H1 (cell line): ENCODE results near the gene TRPT1. TPM values are rescaled to one million over a fixed set of nuclear protein-coding genes. Genes with fewer than 3 reads are reported as not detected.

Source experiments
- SP4 ChIP-seq: IDR thresholded peaks from 2 replicates; pipeline ENCODE4 v1.6.1; 2012; ENCODE audit warnings: low read length, inconsistent platforms
- YY1 ChIP-seq: IDR thresholded peaks from 2 replicates; pipeline ENCODE4 v1.6.1; 2011; ENCODE audit warnings: low read depth, mild to moderate bottlenecking, low read length
- ZNF274 ChIP-seq: IDR thresholded peaks from 2 replicates; pipeline ENCODE4 v1.7.0; 2012; ENCODE audit warnings: low read length, borderline replicate concordance; ENCODE audit errors: extremely low read depth
- polyA plus RNA-seq, 7 experiments: library from polyadenylated mRNA; depleted of rRNA in 3 of 7; stranded (reverse) in 5 of 7; unstranded in 2 of 7; fragments of >200 nt in 5 of 7; fragments of 200-250 nt in 2 of 7; gene quantifications; 1 replicate in 5 of 7; 2 replicates in 1 of 7; 4 replicates in 1 of 7; pipeline versions ENCODE4 v1.2.1 to v1.2.3, GENCODE V29; 2011 to 2013; ENCODE audit warnings: missing spikeins in 2 of 7, mixed read lengths in 2 of 7
- total RNA-seq: library from RNA; stranded (reverse); fragmentation: NEBNext Ultra II Directional; extraction: Animal tissue kit (Norgen Biotek cat#: 25700); gene quantifications from 2 replicates; pipeline ENCODE4 v1.2.1, GENCODE V29; 2021
- TF ChIP-seq, protein P1 (sequence below): fragments of 300-600 bp; sonication (generic); IDR thresholded peaks from 2 replicates; pipeline ENCODE4 v1.7.1; 2012; ENCODE audit warnings: low read length, moderate library complexity, mild to moderate bottlenecking, inconsistent platforms; ENCODE audit not compliant: insufficient replicate concordance

Gene TRPT1
- total and polyA plus RNA-seq, 2 of the 8 experiments (the other 6 are each of a cell fraction or from before 2014, with no cell fraction given) = 34.5 to 74.6 TPM

DNA sequence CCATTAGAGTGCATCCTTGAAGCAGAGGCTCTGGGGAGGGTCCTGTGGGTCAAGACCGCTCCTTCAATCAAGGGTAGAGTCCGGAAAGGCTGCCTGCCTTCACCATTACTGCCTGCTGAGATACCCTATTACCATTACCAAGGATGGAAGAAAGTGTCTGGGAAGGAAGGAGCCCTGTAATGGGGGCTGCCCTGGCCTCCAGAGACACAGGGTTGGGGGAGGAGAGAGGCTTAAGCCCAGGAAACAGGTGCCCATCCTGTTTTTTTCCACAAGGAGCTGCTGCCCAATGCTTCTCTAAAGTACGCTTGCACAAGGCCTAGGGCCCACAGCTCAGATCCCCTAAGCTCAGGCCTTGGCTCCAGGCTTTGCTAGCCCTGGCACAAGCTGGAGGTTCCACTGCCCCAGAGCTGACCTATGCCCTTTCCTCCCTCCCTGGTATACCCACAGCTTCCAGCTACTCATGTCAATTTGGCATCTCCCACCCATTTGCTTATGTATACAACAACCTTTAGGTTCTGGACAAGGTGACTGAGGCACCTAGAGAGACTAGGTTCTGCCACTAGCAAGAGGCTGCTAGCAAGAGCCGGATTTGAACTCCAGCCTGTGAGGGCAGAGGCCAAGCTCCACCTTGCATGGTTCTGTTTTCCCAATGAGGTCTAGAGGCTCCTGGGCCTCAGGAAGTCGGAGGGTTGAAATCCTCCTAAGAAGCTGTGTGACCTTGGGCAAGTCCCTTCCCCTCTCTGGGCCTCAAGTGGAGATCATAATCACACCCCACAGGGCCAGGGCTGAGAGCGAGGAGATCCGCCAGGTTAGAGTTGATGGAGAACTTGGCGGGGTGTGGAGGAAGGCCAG lies 23.8 kb upstream of the TRPT1 start (continued):
- TF ChIP-seq, protein P1, sequence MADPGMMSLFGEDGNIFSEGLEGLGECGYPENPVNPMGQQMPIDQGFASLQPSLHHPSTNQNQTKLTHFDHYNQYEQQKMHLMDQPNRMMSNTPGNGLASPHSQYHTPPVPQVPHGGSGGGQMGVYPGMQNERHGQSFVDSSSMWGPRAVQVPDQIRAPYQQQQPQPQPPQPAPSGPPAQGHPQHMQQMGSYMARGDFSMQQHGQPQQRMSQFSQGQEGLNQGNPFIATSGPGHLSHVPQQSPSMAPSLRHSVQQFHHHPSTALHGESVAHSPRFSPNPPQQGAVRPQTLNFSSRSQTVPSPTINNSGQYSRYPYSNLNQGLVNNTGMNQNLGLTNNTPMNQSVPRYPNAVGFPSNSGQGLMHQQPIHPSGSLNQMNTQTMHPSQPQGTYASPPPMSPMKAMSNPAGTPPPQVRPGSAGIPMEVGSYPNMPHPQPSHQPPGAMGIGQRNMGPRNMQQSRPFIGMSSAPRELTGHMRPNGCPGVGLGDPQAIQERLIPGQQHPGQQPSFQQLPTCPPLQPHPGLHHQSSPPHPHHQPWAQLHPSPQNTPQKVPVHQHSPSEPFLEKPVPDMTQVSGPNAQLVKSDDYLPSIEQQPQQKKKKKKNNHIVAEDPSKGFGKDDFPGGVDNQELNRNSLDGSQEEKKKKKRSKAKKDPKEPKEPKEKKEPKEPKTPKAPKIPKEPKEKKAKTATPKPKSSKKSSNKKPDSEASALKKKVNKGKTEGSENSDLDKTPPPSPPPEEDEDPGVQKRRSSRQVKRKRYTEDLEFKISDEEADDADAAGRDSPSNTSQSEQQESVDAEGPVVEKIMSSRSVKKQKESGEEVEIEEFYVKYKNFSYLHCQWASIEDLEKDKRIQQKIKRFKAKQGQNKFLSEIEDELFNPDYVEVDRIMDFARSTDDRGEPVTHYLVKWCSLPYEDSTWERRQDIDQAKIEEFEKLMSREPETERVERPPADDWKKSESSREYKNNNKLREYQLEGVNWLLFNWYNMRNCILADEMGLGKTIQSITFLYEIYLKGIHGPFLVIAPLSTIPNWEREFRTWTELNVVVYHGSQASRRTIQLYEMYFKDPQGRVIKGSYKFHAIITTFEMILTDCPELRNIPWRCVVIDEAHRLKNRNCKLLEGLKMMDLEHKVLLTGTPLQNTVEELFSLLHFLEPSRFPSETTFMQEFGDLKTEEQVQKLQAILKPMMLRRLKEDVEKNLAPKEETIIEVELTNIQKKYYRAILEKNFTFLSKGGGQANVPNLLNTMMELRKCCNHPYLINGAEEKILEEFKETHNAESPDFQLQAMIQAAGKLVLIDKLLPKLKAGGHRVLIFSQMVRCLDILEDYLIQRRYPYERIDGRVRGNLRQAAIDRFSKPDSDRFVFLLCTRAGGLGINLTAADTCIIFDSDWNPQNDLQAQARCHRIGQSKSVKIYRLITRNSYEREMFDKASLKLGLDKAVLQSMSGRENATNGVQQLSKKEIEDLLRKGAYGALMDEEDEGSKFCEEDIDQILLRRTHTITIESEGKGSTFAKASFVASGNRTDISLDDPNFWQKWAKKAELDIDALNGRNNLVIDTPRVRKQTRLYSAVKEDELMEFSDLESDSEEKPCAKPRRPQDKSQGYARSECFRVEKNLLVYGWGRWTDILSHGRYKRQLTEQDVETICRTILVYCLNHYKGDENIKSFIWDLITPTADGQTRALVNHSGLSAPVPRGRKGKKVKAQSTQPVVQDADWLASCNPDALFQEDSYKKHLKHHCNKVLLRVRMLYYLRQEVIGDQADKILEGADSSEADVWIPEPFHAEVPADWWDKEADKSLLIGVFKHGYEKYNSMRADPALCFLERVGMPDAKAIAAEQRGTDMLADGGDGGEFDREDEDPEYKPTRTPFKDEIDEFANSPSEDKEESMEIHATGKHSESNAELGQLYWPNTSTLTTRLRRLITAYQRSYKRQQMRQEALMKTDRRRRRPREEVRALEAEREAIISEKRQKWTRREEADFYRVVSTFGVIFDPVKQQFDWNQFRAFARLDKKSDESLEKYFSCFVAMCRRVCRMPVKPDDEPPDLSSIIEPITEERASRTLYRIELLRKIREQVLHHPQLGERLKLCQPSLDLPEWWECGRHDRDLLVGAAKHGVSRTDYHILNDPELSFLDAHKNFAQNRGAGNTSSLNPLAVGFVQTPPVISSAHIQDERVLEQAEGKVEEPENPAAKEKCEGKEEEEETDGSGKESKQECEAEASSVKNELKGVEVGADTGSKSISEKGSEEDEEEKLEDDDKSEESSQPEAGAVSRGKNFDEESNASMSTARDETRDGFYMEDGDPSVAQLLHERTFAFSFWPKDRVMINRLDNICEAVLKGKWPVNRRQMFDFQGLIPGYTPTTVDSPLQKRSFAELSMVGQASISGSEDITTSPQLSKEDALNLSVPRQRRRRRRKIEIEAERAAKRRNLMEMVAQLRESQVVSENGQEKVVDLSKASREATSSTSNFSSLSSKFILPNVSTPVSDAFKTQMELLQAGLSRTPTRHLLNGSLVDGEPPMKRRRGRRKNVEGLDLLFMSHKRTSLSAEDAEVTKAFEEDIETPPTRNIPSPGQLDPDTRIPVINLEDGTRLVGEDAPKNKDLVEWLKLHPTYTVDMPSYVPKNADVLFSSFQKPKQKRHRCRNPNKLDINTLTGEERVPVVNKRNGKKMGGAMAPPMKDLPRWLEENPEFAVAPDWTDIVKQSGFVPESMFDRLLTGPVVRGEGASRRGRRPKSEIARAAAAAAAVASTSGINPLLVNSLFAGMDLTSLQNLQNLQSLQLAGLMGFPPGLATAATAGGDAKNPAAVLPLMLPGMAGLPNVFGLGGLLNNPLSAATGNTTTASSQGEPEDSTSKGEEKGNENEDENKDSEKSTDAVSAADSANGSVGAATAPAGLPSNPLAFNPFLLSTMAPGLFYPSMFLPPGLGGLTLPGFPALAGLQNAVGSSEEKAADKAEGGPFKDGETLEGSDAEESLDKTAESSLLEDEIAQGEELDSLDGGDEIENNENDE = no peak
- no peak for TF ChIP-seq SP4
- no peak for TF ChIP-seq ZNF274
- TF ChIP-seq YY1 = peak; percentile 84
